Left ventricle myocardium inferior (tissue), 1 donor: ENCODE results near the gene CRABP2. TPM values are rescaled to one million over a fixed set of nuclear protein-coding genes. Genes with fewer than 3 reads are reported as not detected.
A peak's percentile ranks its signal among the peaks of the same experiment; 100 is the strongest.

Source experiments
- DNase-seq: peaks from one replicate; pipeline ENCODE4 v3.0.0-alpha.2; 2020
- H3K27ac ChIP-seq: fragments of 200-600 bp; replicated peaks from 2 replicates; pipeline ENCODE4 v1.8.0; 2021
- H3K27me3 ChIP-seq: fragments of 200-600 bp; 2 replicates; pipeline ENCODE4 v1.8.0; 2021; ENCODE audit warnings: low read depth
- H3K36me3 ChIP-seq: fragments of 200-600 bp; 2 replicates; pipeline ENCODE4 v1.8.0; 2021
- H3K4me1 ChIP-seq: fragments of 200-600 bp; 2 replicates; pipeline ENCODE4 v1.8.0; 2021
- H3K4me3 ChIP-seq: fragments of 200-600 bp; 2 replicates; pipeline ENCODE4 v1.8.0; 2021; ENCODE audit warnings: mild to moderate bottlenecking, moderate library complexity
- H3K9me3 ChIP-seq: fragments of 200-600 bp; replicated peaks from 2 replicates; pipeline ENCODE4 v1.8.0; 2021
- CTCF ChIP-seq: fragments of 200-600 bp; IDR thresholded peaks from 2 replicates; pipeline ENCODE4 v1.8.0; 2021; ENCODE audit warnings: antibody characterized with exemption, mild to moderate bottlenecking, borderline replicate concordance
- intact Hi-C: fragments of 100-400 bp; cut with micrococcal nuclease; formaldehyde crosslinking; loops from one replicate; pipeline ENCODE4 v1.11.0; 2022
- total RNA-seq: library from RNA; stranded (reverse); fragmentation: NEBNext Ultra II Directional; extraction: Animal tissue kit (Norgen Biotek cat#: 25700); gene quantifications from one replicate; pipeline ENCODE4 v1.2.1, GENCODE V29; 2021
- donor health status: DM: no; HTN: yes; CAD: no; lungs with severe emphysema.

CRABP2 gene
- total RNA-seq, 1 donor from 2014 or later: 0.60 TPM

GRCh38 chr1:156728599-156729462 lies 23.4 kb upstream of the CRABP2 start, which contains the start of gene ISG20L2:
TSS of gene ISG20L2 (minus strand) at chr1:156728766. CDS start at chr1:156727652, 1,114 bp downstream.
- Histone ChIP-seq H3K4me1 (peaks cover 55% of the 10 kb centered on the region), H3K27me3 (no peaks in the 10 kb centered on the region), H3K27ac (peak within 1 kb of the TSS; percentile 95), H3K4me3 (peak within 1 kb of the TSS; percentile 72), H3K36me3 (peaks cover 39% of the 10 kb centered on the region), H3K9me3 (no peaks in the 10 kb centered on the region)
- DNase-seq: peak; percentile 97
- TF ChIP-seq CTCF: no peak
- intact Hi-C loops: no loop called here

- intact Hi-C loops: no loop called here
- peaks cover 55% of the 10 kb centered on the region for H3K4me1 ChIP-seq
- peak within 1 kb of the TSS; percentile 72 for H3K4me3 ChIP-seq
- peak; percentile 82 for DNase-seq
- TF ChIP-seq CTCF: no peak
- H3K9me3 ChIP-seq: no peaks in the 10 kb centered on the region
- H3K27ac ChIP-seq: peak within 1 kb of the TSS; percentile 95
- no peaks in the 10 kb centered on the region for H3K27me3 ChIP-seq
- H3K36me3 ChIP-seq: peaks cover 39% of the 10 kb centered on the region
Measured at GRCh38 chr1:156727926-156728598, 22.7 kb upstream of the CRABP2 start, which contains the start of gene METTL25B. TSS of gene METTL25B (plus strand) at chr1:156728469. CDS start at chr1:156729105, 636 bp downstream.

GRCh38 chr1:156727492-156727891 lies 22.1 kb upstream of the CRABP2 start:
- Histone ChIP-seq H3K27me3 (no peaks in the 10 kb centered on the region), H3K36me3 (peaks cover 40% of the 10 kb centered on the region), H3K4me1 (peaks cover 55% of the 10 kb centered on the region), H3K9me3 (no peaks in the 10 kb centered on the region), H3K27ac (peak overlapping the region; percentile 95), H3K4me3 (peak overlapping the region; percentile 72)
- intact Hi-C loops: no loop called here
- TF ChIP-seq CTCF: no peak
- DNase-seq: no peak

GRCh38 chr1:156726549-156727226 lies 21.3 kb upstream of the CRABP2 start:
- Histone ChIP-seq H3K4me3 (peak overlapping the region; percentile 72), H3K27me3 (no peaks in the 10 kb centered on the region), H3K4me1 (peaks cover 55% of the 10 kb centered on the region), H3K27ac (no peak overlapping the region), H3K36me3 (peaks cover 37% of the 10 kb centered on the region), H3K9me3 (no peaks in the 10 kb centered on the region)
- no peak for DNase-seq
- TF ChIP-seq CTCF: peak; percentile 51
- intact Hi-C loops: no loop called here

GRCh38 chr1:156725683-156726280 lies 20.4 kb upstream of the CRABP2 start:
- DNase-seq: peak; percentile 88
- TF ChIP-seq CTCF: peak; percentile 95
- Histone ChIP-seq H3K27me3 (no peaks in the 10 kb centered on the region), H3K4me1 (peaks cover 55% of the 10 kb centered on the region), H3K9me3 (no peaks in the 10 kb centered on the region), H3K36me3 (peaks cover 43% of the 10 kb centered on the region), H3K27ac (peak overlapping the region; percentile 22), H3K4me3 (peak overlapping the region; percentile 72)
- intact Hi-C loops: loop anchor here (2.0 kb wide), 1 partner anchor 37 kb away; no protein-coding TSS in a partner anchor
